HG03196 (cell line): Measurements from ENCODE around the gene MLC1.

ENCODE experiments used
- ATAC-seq: cut with Tn5 transposase; IDR thresholded peaks from one replicate; pipeline ENCODE4 v1.9.1; 2021; ENCODE audit not compliant: unreplicated experiment

Gene MLC1

GRCh38 chr22:50016988-50017700 is 68.1 kb downstream of the MLC1 start:
- no peak for ATAC-seq

DNA sequence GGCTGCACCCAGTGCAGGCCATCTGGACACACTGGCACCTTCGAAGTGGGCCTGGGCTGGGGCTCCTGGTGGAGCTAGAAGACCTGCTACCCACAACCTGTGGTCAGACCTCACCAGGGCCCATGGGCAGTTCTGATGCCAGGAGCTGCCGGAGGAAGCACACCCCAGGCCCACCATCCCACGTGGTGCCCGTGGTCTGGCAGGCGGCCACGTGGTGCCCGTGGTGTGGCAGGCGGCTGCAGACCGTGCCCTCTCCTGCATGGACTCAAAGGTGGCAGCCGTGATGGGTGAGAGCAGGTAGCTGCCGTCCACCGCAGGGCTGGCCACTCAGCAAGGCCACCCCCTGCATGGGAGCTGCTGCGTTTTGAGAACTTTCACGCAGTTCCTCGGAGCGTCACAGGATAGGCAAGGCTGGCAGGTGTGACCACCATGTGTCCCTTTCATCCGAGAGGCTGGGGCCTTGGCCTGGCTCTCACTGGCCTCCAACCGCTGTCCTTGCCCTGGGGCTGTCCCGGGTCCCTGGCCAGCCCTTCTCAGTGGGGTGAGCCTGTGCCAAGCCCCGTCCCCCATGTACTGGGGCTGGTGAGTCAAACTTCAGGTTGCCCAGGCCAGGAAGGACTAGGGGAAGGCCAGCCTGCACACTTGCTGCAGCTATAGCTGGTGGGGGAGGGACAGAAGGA is 68.8 kb downstream of the MLC1 start:
- ATAC-seq: no peak

- ATAC-seq: no peak
Observed at GRCh38 chr22:50015451-50016307, 69.5 kb downstream of the MLC1 start.

- ATAC-seq: no peak
Observed at GRCh38 chr22:50014655-50015401, 70.4 kb downstream of the MLC1 start.

DNA sequence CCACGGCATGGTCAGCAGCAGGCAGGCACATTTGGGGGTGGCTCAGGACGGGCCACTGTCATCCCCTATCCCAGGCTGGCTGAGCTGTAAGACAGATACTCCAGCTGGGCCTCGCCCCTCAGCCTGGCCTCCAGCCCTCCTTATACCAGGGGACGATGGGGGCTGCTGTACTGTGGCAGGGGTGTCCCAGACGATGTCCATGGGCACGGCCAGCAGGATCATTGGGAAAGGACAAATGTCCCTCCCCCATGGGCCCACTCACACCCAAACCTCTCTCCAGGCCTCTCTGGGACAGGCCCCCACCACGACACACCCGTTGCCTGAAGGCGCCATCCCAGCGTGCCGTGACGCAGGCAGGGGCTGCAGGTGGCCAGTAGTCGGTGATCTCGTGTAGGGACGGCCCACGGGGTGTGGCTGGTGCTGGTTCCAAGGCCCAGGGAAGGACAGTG is 71.1 kb downstream of the MLC1 start:
- ATAC-seq: no peak

DNA sequence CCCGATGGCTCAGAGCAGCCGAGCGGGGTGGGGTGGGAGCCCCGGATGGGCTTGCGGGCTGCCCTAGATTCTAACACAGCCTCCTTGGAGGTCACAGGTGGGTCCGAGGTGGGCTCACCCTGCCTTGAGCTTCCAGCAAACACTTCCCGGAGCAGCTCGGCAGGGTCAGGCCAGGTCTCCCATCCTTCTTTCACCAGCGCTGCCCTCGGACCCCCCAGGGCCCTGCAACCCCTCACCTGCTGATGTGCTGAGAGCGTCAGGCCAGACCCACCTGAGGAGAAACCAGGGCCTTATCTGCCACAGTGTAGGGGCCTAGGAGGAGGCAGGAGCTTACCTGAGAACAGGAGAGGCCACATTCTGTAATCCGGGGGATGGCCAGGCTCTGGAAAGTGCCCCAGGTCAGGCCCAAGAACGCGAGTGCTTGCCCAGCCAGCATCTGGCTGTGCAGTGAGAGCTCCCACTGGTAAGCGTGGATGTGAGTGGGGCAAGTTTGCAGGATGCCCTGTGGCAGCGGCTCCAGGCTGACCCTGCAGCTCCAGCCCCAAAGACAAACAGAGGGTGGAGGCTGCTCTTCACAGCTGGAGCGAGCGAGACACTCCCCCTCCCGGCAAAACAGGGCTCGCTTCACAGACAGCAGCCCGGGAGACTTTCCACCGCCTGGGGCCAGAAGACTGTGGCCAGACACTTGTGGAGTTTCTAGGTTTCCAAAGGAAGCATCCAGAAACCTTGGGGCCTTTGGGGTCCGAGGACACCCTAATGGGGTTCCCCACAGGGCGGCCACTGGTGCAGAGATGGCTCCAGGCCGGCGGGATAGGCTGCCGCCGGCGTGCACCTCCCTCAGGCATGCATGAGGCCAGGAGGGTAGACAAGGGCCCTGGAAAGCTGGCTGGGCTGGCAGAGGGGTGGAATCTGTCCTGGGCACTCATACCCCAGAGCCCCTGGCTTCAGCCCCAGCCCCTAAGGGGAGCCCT is 72.7 kb downstream of the MLC1 start, which contains the start of gene IL17REL:
IL17REL (minus strand) TSS at position 555 of the 971 bp plus-strand sequence; CDS start at position 436, 119 bp downstream.
- ATAC-seq: no peak

- no peak for ATAC-seq
Observed at GRCh38 chr22:50011447-50012210, 73.6 kb downstream of the MLC1 start.

- no peak for ATAC-seq
Observed at GRCh38 chr22:50010676-50011446, 74.4 kb downstream of the MLC1 start.

GRCh38 chr22:50009765-50010675 is 75.2 kb downstream of the MLC1 start:
- no peak for ATAC-seq
